ENCODE results near the gene MLLT10. TPM values are rescaled to one million over a fixed set of nuclear protein-coding genes. Genes with fewer than 3 reads are reported as not detected.

Gene MLLT10
- total and polyA plus RNA-seq, 9 of the 15 experiments (the other 6 are each of a cell fraction or from before 2014, with no cell fraction given), result 18.8 to 81.4 (median 64.2) TPM

- TF ChIP-seq GTF2B (IDR thresholded peaks at IDR 0.05; ENCODE audit: extremely low read depth, insufficient read length) (no peak), ZNF280B (CRISPR knock-in tag; IDR thresholded peaks at IDR 0.05) (no peak), RBM34 (IDR thresholded peaks at IDR 0.05; ENCODE audit: borderline replicate concordance, insufficient read depth, low read length) (no peak), BRCA1 (IDR thresholded peaks at IDR 0.05) (no peak), BRCA1 (CRISPR knock-in tag; IDR thresholded peaks at IDR 0.05) (no peak), PURB (CRISPR knock-in tag; IDR thresholded peaks at IDR 0.05; ENCODE audit: low read depth) (no peak), ZNF280A (IDR thresholded peaks at IDR 0.05; ENCODE audit: low read depth, partially characterized antibody) (no peak), HINFP (tag; conservative IDR thresholded peaks at IDR 0.05; ENCODE audit: low read depth) (no peak), DDX20 (tag; IDR thresholded peaks at IDR 0.05; ENCODE audit: low read depth) (no peak), E2F1 (CRISPR knock-in tag; IDR thresholded peaks at IDR 0.05) (no peak), ZBTB17 (CRISPR knock-in tag; IDR thresholded peaks at IDR 0.05) (no peak; the same call in 1 of the 2 replicates), GTF3C2 (IDR thresholded peaks at IDR 0.05; ENCODE audit: borderline replicate concordance, extremely low read depth, insufficient read length) (no peak), ELF1 (tag; IDR thresholded peaks at IDR 0.05) (peak; percentile 0; the same call in 1 of the 2 replicates), MAX (CRISPR knock-in tag; IDR thresholded peaks at IDR 0.05) (peak; percentile 75), TSC22D4 (tag; IDR thresholded peaks at IDR 0.05) (no peak), ZNF282 (CRISPR knock-in tag; IDR thresholded peaks at IDR 0.05) (no peak), PTBP1 (IDR thresholded peaks at IDR 0.05; ENCODE audit: low read depth, low read length) (no peak)
Measured at GRCh38 chr10:21525367-21526187, 8.5 kb upstream of the MLLT10 start, which contains the start of gene SKIDA1 (continued).
